Left forelimb (tissue), 1 donor: ENCODE results near the gene RAB8A.

Experiments
- DNase-seq: peaks from one replicate; pipeline ENCODE4 v3.0.0-alpha.2; 2018; ENCODE audit warnings: low spot score

The RAB8A gene

GRCh38 chr19:16142032-16142580 lies 30.4 kb downstream of the RAB8A start:
- DNase-seq, result no peak

- DNase-seq, result no peak
Observed at GRCh38 chr19:16143399-16144215, 31.9 kb downstream of the RAB8A start, which contains the start of gene HSH2D. HSH2D (plus strand) TSS chr19:16143685; CDS start chr19:16148751, 5,066 bp downstream.

GRCh38 chr19:16144216-16144581 lies 32.5 kb downstream of the RAB8A start:
- no peak for DNase-seq

- no peak for DNase-seq
Observed at GRCh38 chr19:16146112-16146511, 34.4 kb downstream of the RAB8A start.

- no peak for DNase-seq
Observed at GRCh38 chr19:16148443-16149229, 36.9 kb downstream of the RAB8A start.

- DNase-seq, result no peak
Observed at GRCh38 chr19:16153582-16154336, 42.1 kb downstream of the RAB8A start.

- no peak for DNase-seq
Observed at GRCh38 chr19:16154557-16154956, 42.9 kb downstream of the RAB8A start.

- DNase-seq, result no peak
Observed at GRCh38 chr19:16155128-16155527, 43.4 kb downstream of the RAB8A start.

- DNase-seq, result no peak
Observed at GRCh38 chr19:16156904-16157303, 45.2 kb downstream of the RAB8A start.

GRCh38 chr19:16157601-16158000 lies 45.9 kb downstream of the RAB8A start:
- no peak for DNase-seq

GRCh38 chr19:16159655-16160054 lies 48.0 kb downstream of the RAB8A start:
- DNase-seq, result no peak

GRCh38 chr19:16160445-16160942 lies 48.8 kb downstream of the RAB8A start:
- no peak for DNase-seq

- no peak for DNase-seq
Observed at GRCh38 chr19:16160943-16161560, 49.4 kb downstream of the RAB8A start.

GRCh38 chr19:16161840-16162239 lies 50.2 kb downstream of the RAB8A start:
- DNase-seq, result no peak

GRCh38 chr19:16164222-16164890 lies 52.7 kb downstream of the RAB8A start:
- no peak for DNase-seq

- no peak for DNase-seq
Observed at GRCh38 chr19:16166417-16166816, 54.7 kb downstream of the RAB8A start.

- no peak for DNase-seq
Observed at GRCh38 chr19:16167055-16167454, 55.4 kb downstream of the RAB8A start.

- no peak for DNase-seq
Observed at GRCh38 chr19:16168465-16169081, 56.9 kb downstream of the RAB8A start.

GRCh38 chr19:16170134-16170533 lies 58.4 kb downstream of the RAB8A start:
- no peak for DNase-seq

GRCh38 chr19:16175954-16176353 lies 64.3 kb downstream of the RAB8A start:
- no peak for DNase-seq
